ENCODE results near the gene SH3BP1.

The SH3BP1 gene

DNA sequence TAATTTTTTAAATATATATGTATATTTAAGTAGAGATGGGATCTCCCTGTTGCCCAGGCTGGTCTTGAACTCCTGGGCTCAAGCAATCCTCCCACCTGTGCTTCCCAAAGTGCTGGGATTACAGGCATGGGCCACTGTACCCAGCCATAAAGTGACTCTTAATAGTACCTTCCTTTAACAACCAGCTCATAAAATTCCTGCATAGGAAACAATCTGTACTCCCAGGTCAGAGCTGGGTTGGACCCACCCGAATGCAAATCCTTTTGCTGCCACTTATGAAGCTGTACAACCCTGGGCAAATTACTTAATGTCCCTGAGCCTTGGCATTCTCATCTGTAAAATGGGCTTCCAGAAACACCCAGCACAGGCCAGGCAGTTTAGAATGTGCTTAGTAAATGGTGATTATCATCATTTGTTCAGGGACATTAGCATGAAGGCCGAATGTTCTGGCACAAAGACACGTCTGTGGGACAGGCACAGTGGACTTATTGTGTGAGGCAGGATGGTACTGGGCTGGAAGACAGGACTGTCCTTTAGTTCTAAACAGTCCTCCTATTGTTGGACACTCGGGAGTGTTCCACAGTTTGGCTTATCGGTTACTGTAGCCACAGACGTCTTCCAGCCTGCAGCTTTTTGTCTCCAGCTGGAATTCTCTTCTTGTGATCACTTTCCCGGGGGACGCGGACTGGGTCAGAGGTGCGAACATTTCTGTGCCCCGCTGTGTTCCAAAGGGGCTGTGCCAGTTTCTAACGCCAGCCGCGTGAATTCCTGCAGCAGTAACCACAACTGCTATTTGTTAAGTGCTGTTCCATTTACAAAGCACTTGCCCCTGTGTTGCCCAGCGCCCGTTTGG lies 25.0 kb downstream of the SH3BP1 start:
- TF ChIP-seq CTCF (IDR thresholded peaks at IDR 0.05; ENCODE audit: control insufficient read depth, extremely low read depth, insufficient read depth), result no peak
- no peak for DNase-seq (ENCODE audit: low read depth)

GRCh38 chr22:37665487-37665886 lies 26.0 kb downstream of the SH3BP1 start:
- TF ChIP-seq CTCF (IDR thresholded peaks at IDR 0.05; ENCODE audit: control insufficient read depth, extremely low read depth, insufficient read depth), result no peak
- H3K4me3 ChIP-seq (ENCODE audit: low read depth, low read length), result no peak overlapping the region
- DNase-seq (ENCODE audit: low read depth), result no peak

More for the DNA sequence above, 25.0 kb downstream of the SH3BP1 start:
- no peak overlapping the region for H3K4me3 ChIP-seq (ENCODE audit: low read depth, low read length)

DNA sequence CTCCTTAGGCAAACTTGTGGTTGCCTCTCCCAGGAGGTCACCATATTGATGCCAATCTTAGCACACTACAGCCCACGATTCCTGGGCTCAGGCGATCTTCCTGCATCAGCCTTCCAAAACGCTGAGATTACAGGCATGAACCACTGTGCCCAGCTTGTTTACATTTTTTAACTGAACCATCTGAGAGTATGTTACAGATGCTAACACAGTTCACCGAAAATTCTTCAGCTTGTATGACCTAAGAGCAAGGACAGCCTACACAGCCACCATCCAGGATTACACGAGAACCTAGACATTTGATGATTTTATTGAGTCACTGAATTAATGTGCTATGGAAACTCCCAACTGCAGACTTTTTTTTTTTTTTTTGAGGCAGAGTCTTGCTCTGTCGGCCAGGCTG lies 30.1 kb downstream of the SH3BP1 start:
- no peak overlapping the region for H3K4me3 ChIP-seq (ENCODE audit: low read depth, low read length)
- no peak for TF ChIP-seq CTCF (IDR thresholded peaks at IDR 0.05; ENCODE audit: control insufficient read depth, extremely low read depth, insufficient read depth)
- DNase-seq (ENCODE audit: low read depth), result no peak

- TF ChIP-seq CTCF (IDR thresholded peaks at IDR 0.05; ENCODE audit: control insufficient read depth, extremely low read depth, insufficient read depth), result no peak
- no peak overlapping the region for H3K4me3 ChIP-seq (ENCODE audit: low read depth, low read length)
- DNase-seq (ENCODE audit: low read depth), result no peak
These were observed 32.9 kb downstream of the SH3BP1 start for GRCh38 chr22:37672206-37672919.

DNA sequence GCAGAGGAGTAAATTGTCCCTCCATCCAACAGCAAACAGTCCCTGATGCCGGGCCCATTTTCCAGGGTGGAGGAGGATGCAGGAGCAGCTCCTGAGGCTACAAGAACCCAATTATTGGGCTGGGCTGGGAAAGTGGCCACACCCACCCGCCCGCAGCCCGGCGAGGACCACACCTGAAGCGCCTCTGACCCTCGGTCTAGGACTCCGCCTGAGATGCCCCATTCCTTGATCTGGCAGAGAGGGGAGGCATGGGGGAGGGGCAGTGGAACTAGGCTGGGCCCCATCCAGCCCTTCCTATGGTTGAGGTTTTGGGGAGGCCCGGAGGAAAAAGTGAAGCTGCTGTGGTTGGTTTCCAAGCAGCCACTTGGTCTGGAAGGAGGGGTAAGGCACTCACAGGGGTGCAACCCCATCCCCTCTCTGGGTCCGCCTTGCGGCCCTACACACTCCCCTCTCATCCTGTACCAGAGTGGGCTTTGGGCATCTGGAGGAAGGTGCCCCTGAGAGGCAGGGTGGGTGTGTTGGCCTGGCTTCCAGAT lies 33.5 kb downstream of the SH3BP1 start:
- no peak for TF ChIP-seq CTCF (IDR thresholded peaks at IDR 0.05; ENCODE audit: control insufficient read depth, extremely low read depth, insufficient read depth)
- no peak for DNase-seq (ENCODE audit: low read depth)
- no peak overlapping the region for H3K4me3 ChIP-seq (ENCODE audit: low read depth, low read length)

DNA sequence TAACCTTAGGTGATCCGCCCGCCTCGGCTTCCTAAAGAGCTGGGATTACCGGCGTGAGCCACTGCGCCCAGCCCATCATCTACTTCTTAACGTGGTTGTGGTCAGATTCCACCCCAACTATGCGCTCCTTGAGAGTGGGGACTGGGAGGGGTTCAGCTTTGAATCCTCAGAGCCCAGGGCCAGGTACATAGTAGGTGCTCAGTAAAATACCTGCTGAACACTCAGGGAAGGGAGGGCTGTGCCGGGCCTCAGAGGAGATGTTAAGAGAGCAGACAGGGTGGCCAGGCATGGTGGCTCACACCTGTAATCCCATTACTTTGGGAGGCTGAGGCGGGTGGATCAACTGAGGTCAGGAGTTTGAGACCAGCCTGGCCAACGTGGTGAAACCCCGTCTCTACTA lies 34.8 kb downstream of the SH3BP1 start:
- DNase-seq (ENCODE audit: low read depth), result no peak

More for the DNA sequence above, 34.8 kb downstream of the SH3BP1 start:
- no peak for TF ChIP-seq CTCF (IDR thresholded peaks at IDR 0.05; ENCODE audit: control insufficient read depth, extremely low read depth, insufficient read depth)
- H3K4me3 ChIP-seq (ENCODE audit: low read depth, low read length), result no peak overlapping the region

Measured in LNCaP clone FGC (cell line).